SK-N-DZ (cell line): ENCODE data around the gene WAPL.
"Not testable (repeated sequence)": the region's sequence is repeated elsewhere in the genome, so short reads cannot be mapped to it uniquely, and the experiment has no call there.

Experiments used
- DNase-seq: peaks from one replicate; pipeline ENCODE4 v3.0.0-alpha.2; 2015; ENCODE audit warnings: low spot score
- small RNA-seq, 2 experiments: library from RNA; depleted of rRNA; stranded (forward); fragments of <200 nt; gene quantifications; one replicate each; pipeline ENCODE3, GENCODE V24; 2014

Gene WAPL

GRCh38 chr10:86390337-86391120 is 131.1 kb downstream of the WAPL start:
- DNase-seq = no peak

- no peak for DNase-seq
These were observed 132.0 kb downstream of the WAPL start for GRCh38 chr10:86389441-86390193.

DNA sequence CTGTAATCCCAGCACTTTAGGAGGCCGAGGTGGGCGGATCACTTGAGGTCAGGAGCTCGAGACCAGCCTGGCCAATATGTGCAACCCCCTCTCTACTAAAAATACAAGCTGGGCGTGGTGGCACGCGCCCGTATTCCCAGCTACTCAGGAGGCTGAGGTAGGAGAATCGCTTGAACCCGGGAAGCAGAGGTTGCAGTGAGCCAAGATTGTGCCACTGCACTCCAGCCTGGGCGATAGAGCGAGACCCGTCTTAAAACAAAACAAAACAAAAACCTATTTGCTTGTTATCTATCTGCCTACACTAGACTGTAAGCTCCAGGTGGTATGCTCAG is 132.5 kb downstream of the WAPL start:
- not testable (repeated sequence) for DNase-seq

- DNase-seq = no peak
These were observed 133.4 kb downstream of the WAPL start for GRCh38 chr10:86388119-86388704.

DNA sequence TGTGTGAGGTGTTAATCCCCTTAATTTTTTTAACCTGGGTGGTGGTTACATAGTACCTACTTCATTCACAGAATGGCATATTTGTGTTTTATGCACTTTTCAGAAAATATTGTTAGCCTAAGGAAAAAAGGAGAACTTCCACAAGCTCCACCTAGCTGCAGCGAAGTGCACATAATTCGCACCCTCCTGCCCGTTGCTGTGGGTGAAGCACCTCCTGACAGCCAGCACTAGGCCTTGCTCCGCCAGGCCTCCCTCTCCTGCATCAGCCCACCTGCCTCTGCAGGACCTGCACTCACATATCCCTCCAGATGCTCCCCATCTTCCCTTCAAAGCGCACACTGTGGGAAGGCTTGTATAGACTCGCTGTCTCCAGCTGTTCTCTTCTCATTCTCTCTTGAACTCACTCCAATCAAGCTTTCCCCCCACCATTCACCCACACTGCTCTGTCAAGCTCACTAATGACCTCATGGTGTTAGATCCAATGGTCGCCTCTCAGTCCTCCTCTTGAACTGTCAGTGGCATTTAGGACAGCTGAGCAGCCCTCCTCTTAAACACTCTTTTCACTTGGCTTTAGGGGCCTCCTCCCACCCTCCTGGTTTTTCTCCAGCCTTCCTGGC is 134.3 kb downstream of the WAPL start:
- DNase-seq = no peak

GRCh38 chr10:86385806-86386205 is 135.8 kb downstream of the WAPL start:
- DNase-seq = no peak

Small RNA genes within 50 kb of the gene (small RNA-seq; reads per million reads assigned to genes)
- gene RNU6-780P = 0 reads per million in 2 experiments
